M059J (cell line): ENCODE results near the gene SAMD1. TPM values are rescaled to one million over a fixed set of nuclear protein-coding genes. Genes with fewer than 3 reads are reported as not detected.

ENCODE experiments used
- total RNA-seq: library from RNA; depleted of rRNA; stranded (reverse); fragments of >200 nt; shearing (Covaris generic); gene quantifications from 2 replicates; pipeline ENCODE4 v1.2.3, GENCODE V29; 2014; rRNA removed

Gene SAMD1
- total RNA-seq, 1 experiment from 2014 or later: 43.2 TPM

Other genes starting within 250 kb of the SAMD1 start
- not detected in 2 replicates for gene NANOS3, start 213.6 kb downstream of the SAMD1 start, total RNA-seq
- 2.3 and 3.2 TPM in 2 replicates for gene BRME1, start 184.6 kb downstream of the SAMD1 start, total RNA-seq
- gene CC2D1A, start 184.6 kb downstream of the SAMD1 start, total RNA-seq: 18.2 and 25.1 TPM in 2 replicates
- 2.8 TPM in 1 of 2 replicates, not detected in the other for gene PODNL1, start 152.3 kb downstream of the SAMD1 start, total RNA-seq
- 14.5 and 20.9 TPM in 2 replicates for gene DCAF15, start 138.2 kb downstream of the SAMD1 start, total RNA-seq
- 1.5 and 3.1 TPM in 2 replicates for gene RFX1, start 84.4 kb downstream of the SAMD1 start, total RNA-seq
- not detected in 2 replicates for gene RLN3, start 62.6 kb downstream of the SAMD1 start, total RNA-seq
- 2.3 and 4.8 TPM in 2 replicates for gene IL27RA, start 59.0 kb downstream of the SAMD1 start, total RNA-seq
- 0.64 TPM in 1 of 2 replicates, not detected in the other for gene PALM3, start 28.7 kb downstream of the SAMD1 start, total RNA-seq
- 2.2 TPM in 1 of 2 replicates, not detected in the other for gene MISP3, start 18.0 kb downstream of the SAMD1 start, total RNA-seq
- not detected in 2 replicates for gene C19orf67, start 5.0 kb downstream of the SAMD1 start, total RNA-seq
- gene PRKACA, start 27.0 kb upstream of the SAMD1 start, total RNA-seq: 46.3 and 93.7 TPM in 2 replicates
- 117 and 169 TPM in 2 replicates for gene ASF1B, start 45.8 kb upstream of the SAMD1 start, total RNA-seq
- gene ADGRL1, start 115.4 kb upstream of the SAMD1 start, total RNA-seq: 2.4 and 4.8 TPM in 2 replicates